GM18909 (cell line): ENCODE data around the gene SPANXN5.
"Not testable (repeated sequence)": the region's sequence is repeated elsewhere in the genome, so short reads cannot be mapped to it uniquely, and the experiment has no call there.

ENCODE experiments used
- ATAC-seq: cut with Tn5 transposase; IDR thresholded peaks from one replicate; pipeline ENCODE4 v1.9.1; 2021; ENCODE audit warnings: mild to moderate bottlenecking; ENCODE audit not compliant: unreplicated experiment, poor library complexity

The SPANXN5 gene

DNA sequence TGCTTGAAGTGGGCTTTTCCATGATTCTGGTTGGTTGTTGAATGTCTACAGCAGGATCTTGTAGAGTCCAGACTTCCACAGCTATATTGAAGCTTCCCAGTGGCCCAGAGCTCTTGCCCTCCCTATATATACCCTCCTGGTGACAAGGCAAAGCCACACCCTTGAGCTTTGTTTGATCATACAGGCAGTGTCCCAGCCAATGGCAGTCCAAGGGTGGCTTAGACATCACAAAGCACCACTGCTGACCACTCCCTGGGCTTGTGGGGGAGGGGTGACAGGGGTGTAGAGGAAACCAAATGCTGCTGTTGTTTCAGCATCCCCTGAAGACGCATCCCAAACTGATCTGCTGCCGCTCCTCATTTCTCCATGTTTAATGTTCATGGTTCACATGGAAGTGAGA lies at the start of gene SPANXN5:
TSS of gene SPANXN5 (minus strand) at position 101 of the 400 bp plus-strand sequence. CDS start at position 22, 79 bp downstream.
- not testable (repeated sequence) for ATAC-seq

DNA sequence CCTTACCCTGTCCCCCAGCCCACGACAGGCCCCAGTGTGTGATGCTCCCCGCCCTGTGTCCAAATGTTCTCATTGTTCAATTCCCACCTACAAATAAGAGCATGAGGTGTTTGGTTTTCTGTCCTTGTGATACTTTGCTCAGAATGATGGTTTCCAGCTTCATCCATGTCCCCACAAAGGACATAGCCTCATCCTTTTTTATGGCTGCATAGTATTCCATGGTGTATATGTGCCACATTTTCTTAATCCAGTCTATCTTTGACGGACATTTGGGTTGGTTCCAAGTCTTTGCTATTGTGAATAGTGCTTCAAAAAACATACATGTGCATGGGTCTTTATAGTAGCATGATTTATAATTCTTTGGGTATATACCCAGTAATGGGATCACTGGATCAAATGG lies 46.4 kb upstream of the SPANXN5 start:
- ATAC-seq = not testable (repeated sequence)

GRCh38 chrX:52839137-52839536 lies 41.9 kb upstream of the SPANXN5 start:
- no peak for ATAC-seq

GRCh38 chrX:52830551-52830950 lies 33.3 kb upstream of the SPANXN5 start:
- ATAC-seq = no peak

DNA sequence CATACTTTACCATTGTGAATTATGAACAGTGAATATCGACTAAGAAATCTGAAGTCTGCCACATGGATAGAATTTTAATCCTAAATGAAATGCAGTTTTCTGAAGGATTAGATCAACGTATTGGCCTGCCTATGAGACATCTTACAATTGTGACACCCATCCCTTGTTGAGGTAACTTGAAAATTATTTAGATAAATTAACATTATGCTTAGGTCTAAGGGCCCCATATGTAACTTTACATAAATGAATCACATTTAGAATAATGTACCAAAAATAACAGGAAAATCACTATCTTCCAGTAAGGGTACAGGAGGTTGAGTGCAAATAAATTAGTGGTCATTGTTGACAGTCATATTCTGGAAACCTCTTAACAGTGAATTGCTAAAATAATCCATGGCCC lies 27.4 kb upstream of the SPANXN5 start:
- no peak for ATAC-seq

- no peak for ATAC-seq
These were observed 24.0 kb upstream of the SPANXN5 start for GRCh38 chrX:52821079-52821760.

DNA sequence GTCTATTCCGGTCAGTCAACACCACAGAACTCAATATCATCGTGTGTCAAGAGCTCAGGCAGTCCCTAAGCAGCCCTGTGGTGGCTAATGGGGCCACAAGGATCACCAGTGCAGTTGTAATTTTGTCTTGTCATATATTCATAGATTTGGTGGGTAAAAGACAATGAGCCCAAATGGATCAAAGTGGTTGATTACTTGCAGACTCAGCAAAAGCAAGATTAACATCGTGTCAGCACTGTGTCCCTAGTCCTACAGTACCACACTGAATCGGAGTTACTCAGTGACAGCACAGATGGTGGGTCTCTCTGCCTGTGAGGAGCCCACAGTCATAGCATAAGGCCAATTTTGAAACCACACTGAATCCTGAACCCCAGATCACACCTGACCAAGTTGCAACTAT lies 22.6 kb upstream of the SPANXN5 start:
- ATAC-seq = no peak

GRCh38 chrX:52811065-52811625 lies 13.9 kb upstream of the SPANXN5 start, which contains the start of gene XAGE5:
Gene XAGE5 (plus strand): TSS chrX:52811287. CDS start chrX:52812567, 1,280 bp downstream.
- ATAC-seq = no peak

- ATAC-seq = not testable (repeated sequence)
These were observed 7.6 kb upstream of the SPANXN5 start for GRCh38 chrX:52804876-52805275.

DNA sequence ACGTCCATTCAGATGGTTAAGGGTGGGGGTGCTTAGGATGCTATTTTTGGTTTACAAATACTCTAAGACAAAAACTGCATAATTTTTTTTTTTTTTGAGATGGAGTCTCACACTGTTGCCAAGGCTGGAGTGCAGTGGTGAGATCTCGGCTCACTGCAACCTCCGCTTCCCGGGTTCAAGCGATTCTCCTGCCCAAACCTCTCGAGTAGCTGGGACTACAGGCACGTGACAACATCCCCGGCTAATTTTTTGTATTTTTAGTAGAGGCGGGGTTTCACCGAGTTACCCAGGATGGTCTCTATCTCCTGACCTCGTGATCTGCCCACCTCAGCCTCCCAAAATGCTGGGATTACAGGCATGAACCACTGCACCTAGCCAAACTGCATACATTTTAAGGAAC lies 23.7 kb downstream of the SPANXN5 start:
- ATAC-seq = not testable (repeated sequence)

DNA sequence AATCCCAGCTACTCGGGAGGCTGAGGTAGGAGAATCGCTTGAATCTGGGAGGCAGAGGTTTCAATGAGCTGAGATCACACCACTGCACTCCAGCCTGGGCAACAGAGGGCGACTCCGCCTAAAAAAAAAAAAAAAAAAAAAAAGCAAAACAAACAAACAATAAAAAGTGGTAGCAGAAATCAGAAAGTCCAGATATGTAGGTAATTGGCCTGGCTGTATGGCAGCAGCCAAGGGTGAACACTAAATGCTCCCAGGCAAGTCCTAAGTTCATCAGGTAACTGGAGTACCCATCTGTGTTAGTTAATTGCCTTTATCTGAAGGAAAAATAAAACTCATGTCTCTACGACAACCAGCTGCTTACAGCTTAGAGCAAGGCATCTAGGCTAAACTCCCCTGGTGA lies 31.2 kb downstream of the SPANXN5 start:
- ATAC-seq = not testable (repeated sequence)

- ATAC-seq = not testable (repeated sequence)
These were observed 46.3 kb downstream of the SPANXN5 start, which contains the start of gene SSX2B for GRCh38 chrX:52750952-52751351. Gene SSX2B (plus strand): TSS chrX:52751252. CDS start chrX:52752681, 1,429 bp downstream.
